ENCODE results near the gene TLE3. TPM values are rescaled to one million over a fixed set of nuclear protein-coding genes. Genes with fewer than 3 reads are reported as not detected.

The TLE3 gene
- total RNA-seq, 2 donors from 2014 or later: 16.6 to 33.9 TPM

GRCh38 chr15:70049701-70050301, 47.9 kb downstream of the TLE3 start:
- H3K9me3 ChIP-seq: no peaks in the 10 kb centered on the region
- peaks cover 0 to 25% of the 10 kb centered on the region in 2 donors for H3K36me3 ChIP-seq (replicated peaks in 1 of 2; ENCODE audit: insufficient read depth in 1 of 2, low read depth in 2 of 2)
- H3K4me1 ChIP-seq: no peaks in the 10 kb centered on the region
- TF ChIP-seq POLR2A (IDR thresholded peaks at IDR 0.05) (no peak), CTCF (IDR thresholded peaks at IDR 0.05) (no peak)
- no peak for ATAC-seq
- intact Hi-C loops (cut with DNase I): no loop called here
- H3K4me3 ChIP-seq: no peak overlapping the region
- H3K27ac ChIP-seq: no peak overlapping the region
- WGBS, 2 donors: 85 to 88% methylated on average over 22 of the region's 22 CpGs
- no peak for DNase-seq
- no peaks in the 10 kb centered on the region for H3K27me3 ChIP-seq

- H3K27ac ChIP-seq: no peak overlapping the region
- no peak for DNase-seq
These were observed 48.9 kb downstream of the TLE3 start for GRCh38 chr15:70048578-70049514.

GRCh38 chr15:70048198-70048565, 49.5 kb downstream of the TLE3 start:
- DNase-seq: no peak
- no peak overlapping the region for H3K27ac ChIP-seq
- no peaks in the 10 kb centered on the region for H3K4me1 ChIP-seq
- ATAC-seq: no peak
- H3K27me3 ChIP-seq: no peaks in the 10 kb centered on the region
- peaks cover 0 to 16% of the 10 kb centered on the region in 2 donors for H3K36me3 ChIP-seq (replicated peaks in 1 of 2; ENCODE audit: insufficient read depth in 1 of 2, low read depth in 2 of 2)
- no peaks in the 10 kb centered on the region for H3K9me3 ChIP-seq
- intact Hi-C loops (cut with DNase I): no loop called here
- TF ChIP-seq POLR2A (IDR thresholded peaks at IDR 0.05): no peak
- no peak for TF ChIP-seq CTCF (IDR thresholded peaks at IDR 0.05)
- WGBS, 2 donors: 86 to 94% methylated on average over 9 of the region's 9 CpGs
- no peak overlapping the region for H3K4me3 ChIP-seq

More at GRCh38 chr15:70048578-70049514, 48.9 kb downstream of the TLE3 start:
- intact Hi-C loops (cut with DNase I): no loop called here
- ATAC-seq: no peak
- no peak for TF ChIP-seq CTCF (IDR thresholded peaks at IDR 0.05)
- TF ChIP-seq POLR2A (IDR thresholded peaks at IDR 0.05): no peak
- H3K36me3 ChIP-seq (replicated peaks in 1 of 2; ENCODE audit: insufficient read depth in 1 of 2, low read depth in 2 of 2): peaks cover 0 to 18% of the 10 kb centered on the region in 2 donors
- H3K9me3 ChIP-seq: no peaks in the 10 kb centered on the region
- no peak overlapping the region for H3K4me3 ChIP-seq
- H3K27me3 ChIP-seq: no peaks in the 10 kb centered on the region
- WGBS, 2 donors: 93 to 96% methylated on average over 11 of the region's 11 CpGs
- H3K4me1 ChIP-seq: no peaks in the 10 kb centered on the region

GRCh38 chr15:70047386-70048197, 50.1 kb downstream of the TLE3 start:
- no peak overlapping the region for H3K27ac ChIP-seq
- H3K36me3 ChIP-seq (replicated peaks in 1 of 2; ENCODE audit: insufficient read depth in 1 of 2, low read depth in 2 of 2): peaks cover 0 to 16% of the 10 kb centered on the region in 2 donors
- TF ChIP-seq CTCF (IDR thresholded peaks at IDR 0.05) (no peak), POLR2A (IDR thresholded peaks at IDR 0.05) (no peak)
- intact Hi-C loops (cut with DNase I): no loop called here
- H3K4me1 ChIP-seq: no peaks in the 10 kb centered on the region
- ATAC-seq (no peak), DNase-seq (peak in 1 of 4 donors; percentile 12)
- no peaks in the 10 kb centered on the region for H3K27me3 ChIP-seq
- 74 to 86% methylated on average over 17 of the region's 17 CpGs for WGBS, 2 donors
- H3K4me3 ChIP-seq: no peak overlapping the region
- H3K9me3 ChIP-seq: no peaks in the 10 kb centered on the region

All from body of pancreas (tissue), 4 donors.